Adrenal gland (tissue), 12 donors: ENCODE measurements around the gene SULT1C2. TPM values are rescaled to one million over a fixed set of nuclear protein-coding genes. Genes with fewer than 3 reads are reported as not detected.
"Not testable (repeated sequence)": the region's sequence is repeated elsewhere in the genome, so short reads cannot be mapped to it uniquely, and the experiment has no call there.

Source experiments
- DNase-seq, 7 donors: peaks; one replicate each; pipeline ENCODE4 v3.0.0-alpha.2; 2019 to 2020
- H3K27ac ChIP-seq, 5 donors: fragments of 200-600 bp; sonication (generic) in 4 of 5; 1 replicate in 3 of 5; 2 replicates in 2 of 5; pipeline versions ENCODE4 v1.5.1 to v1.8.0; 2016 to 2020; ENCODE audit warnings: mild to moderate bottlenecking in 1 of 5
- H3K27me3 ChIP-seq: fragments of 200-600 bp; 2 replicates; pipeline ENCODE4 v1.8.0; 2021
- H3K36me3 ChIP-seq, 2 donors: fragments of 200-600 bp; replicated peaks in 1 of 2; 1 replicate in 1 of 2; 2 replicates in 1 of 2; pipeline versions ENCODE4 v1.5.1 to v1.8.0; 2018 to 2022
- H3K4me1 ChIP-seq, 2 donors: fragments of 200-600 bp; replicated peaks in 1 of 2; 1 replicate in 1 of 2; 2 replicates in 1 of 2; pipeline versions ENCODE4 v1.5.1 to v1.8.0; 2018 to 2021
- H3K4me3 ChIP-seq, 4 donors: fragments of 200-600 bp; sonication (generic) in 3 of 4; one replicate each; pipeline ENCODE4 v1.5.1; 2016 to 2018
- H3K9me3 ChIP-seq, 3 donors: fragments of 200-600 bp; sonication (generic) in 1 of 3; replicated peaks in 1 of 3; 1 replicate in 2 of 3; 2 replicates in 1 of 3; pipeline versions ENCODE4 v1.5.1 to v1.8.0; 2016 to 2021
- CTCF ChIP-seq, 6 experiments: fragments of 450-650 bp in 4 of 6; fragments of 200-600 bp in 2 of 6; sonication (generic) in 1 of 6; IDR thresholded peaks; 1 replicate in 5 of 6; 2 replicates in 1 of 6; pipeline versions ENCODE4 v1.5.1 to v1.8.0; 2016 to 2021; ENCODE audit warnings: antibody characterized with exemption in 6 of 6, mild to moderate bottlenecking in 2 of 6, moderate library complexity in 1 of 6
- POLR2A ChIP-seq, 2 donors: fragments of 450-650 bp; IDR thresholded peaks; one replicate each; pipeline ENCODE4 v1.6.1; 2017; ENCODE audit warnings: antibody characterized with exemption in 2 of 2, mild to moderate bottlenecking in 2 of 2, moderate library complexity in 1 of 2
- WGBS, 4 donors: extraction: QIAGEN DNeasy Blood & Tissue Kit in 2 of 4; methylation state at CpG; one replicate each; pipeline versions ENCODE4 v1.1.5 to v1.1.7; 2013 to 2017; 5-methylcytosine and 5-hydroxymethylcytosine counted together
- intact Hi-C, 2 donors: fragments of 100-400 bp; cut with DNase I; formaldehyde crosslinking; loops; one replicate each; pipeline versions ENCODE4 v1.14.1 to v1.15.0; 2022 to 2023
- polyA plus RNA-seq, 3 donors: library from polyadenylated mRNA; stranded (reverse); fragments of 200-250 nt in 2 of 3; fragments of 350-450 nt in 1 of 3; fragmentation: Illumina TruSeq in 1 of 3; extraction: RNeasy Lipid Tissue Mini Kit (QIAGEN cat#74804) in 1 of 3; gene quantifications; one replicate each; pipeline ENCODE4 v1.2.3, GENCODE V29; 2013 to 2014
- total RNA-seq, 9 donors: library from RNA; depleted of rRNA in 4 of 9; stranded (reverse); fragments of >200 nt in 4 of 9; fragments of 120-200 nt in 1 of 9; fragmentation: NEBNext Ultra II Directional in 1 of 9; extraction: Animal tissue kit (Norgen Biotek cat#: 25700) in 1 of 9; gene quantifications; one replicate each; pipeline versions ENCODE4 v1.1.0 to v1.2.4, GENCODE V29; 2013 to 2023
- donor health status: healthy with polysubstance abuse.
- donor health status: Bipolar disorder and iron deficiency.
- donor health status: DM: yes; HTN: yes; CAD: no.
- donor health status: DM: no; HTN: no; CAD: no.
- donor health status: DM: no; HTN: no; CAD: no.
- donor health status: DM: yes; HTN: yes; CAD: no.

The SULT1C2 gene
- total and polyA plus RNA-seq, 12 donors = 0.10 to 1.5 (median 0.35) TPM; not detected in 8

- intact Hi-C loops = loop anchor here in 1 of 2 donors (10.0 kb wide), 1 partner anchor 235 kb away; no protein-coding TSS in a partner anchor
- no peak for DNase-seq
- 74 to 83% (median 79%) methylated on average over 2 of the region's 2 CpGs for WGBS, 4 donors
- no peak overlapping the region for H3K4me3 ChIP-seq
- H3K9me3 ChIP-seq = no peaks in the 10 kb centered on the region
- H3K4me1 ChIP-seq = no peaks in the 10 kb centered on the region
- H3K27me3 ChIP-seq = no peaks in the 10 kb centered on the region
- TF ChIP-seq CTCF (IDR thresholded peaks at IDR 0.05) (no peak), POLR2A (IDR thresholded peaks at IDR 0.05) (no peak)
- H3K27ac ChIP-seq = no peak overlapping the region
- H3K36me3 ChIP-seq = no peaks in the 10 kb centered on the region
These were observed 60.9 kb downstream of the SULT1C2 start for GRCh38 chr2:108349571-108349928.

- H3K27ac ChIP-seq = no peak overlapping the region
- DNase-seq = no peak
- intact Hi-C loops = no loop called here
- H3K4me1 ChIP-seq = no peaks in the 10 kb centered on the region
- no peak for TF ChIP-seq CTCF (IDR thresholded peaks at IDR 0.05)
- TF ChIP-seq POLR2A (IDR thresholded peaks at IDR 0.05) = no peak
- no peaks in the 10 kb centered on the region for H3K36me3 ChIP-seq
- H3K27me3 ChIP-seq = no peaks in the 10 kb centered on the region
- H3K4me3 ChIP-seq = no peak overlapping the region
- H3K9me3 ChIP-seq = no peaks in the 10 kb centered on the region
These were observed 63.2 kb downstream of the SULT1C2 start for GRCh38 chr2:108351889-108352288.

- WGBS, 4 donors = 55 to 71% (median 59%) methylated on average over 5 of the region's 5 CpGs
- Histone ChIP-seq H3K4me3 (no peak overlapping the region), H3K4me1 (no peaks in the 10 kb centered on the region), H3K27me3 (no peaks in the 10 kb centered on the region), H3K27ac (no peak overlapping the region), H3K36me3 (no peaks in the 10 kb centered on the region), H3K9me3 (no peaks in the 10 kb centered on the region)
- no peak for DNase-seq
- TF ChIP-seq CTCF (IDR thresholded peaks at IDR 0.05) = no peak
- no peak for TF ChIP-seq POLR2A (IDR thresholded peaks at IDR 0.05)
- intact Hi-C loops = no loop called here
These were observed 65.4 kb downstream of the SULT1C2 start for GRCh38 chr2:108354136-108354535.

GRCh38 chr2:108355906-108356734, 67.4 kb downstream of the SULT1C2 start:
- TF ChIP-seq CTCF (IDR thresholded peaks at IDR 0.05) (no peak), POLR2A (IDR thresholded peaks at IDR 0.05) (no peak)
- 75 to 89% (median 81%) methylated on average over 2 of the region's 2 CpGs for WGBS, 4 donors
- Histone ChIP-seq H3K9me3 (no peaks in the 10 kb centered on the region), H3K27me3 (no peaks in the 10 kb centered on the region), H3K36me3 (no peaks in the 10 kb centered on the region), H3K27ac (no peak overlapping the region), H3K4me3 (no peak overlapping the region), H3K4me1 (no peaks in the 10 kb centered on the region)
- DNase-seq = no peak
- intact Hi-C loops = no loop called here

- H3K9me3 ChIP-seq, H3K36me3 ChIP-seq, H3K4me1 ChIP-seq, DNase-seq, H3K27ac ChIP-seq, H3K4me3 ChIP-seq, H3K27me3 ChIP-seq, intact Hi-C loops: not testable (repeated sequence)
- WGBS, 4 donors = 86 to 100% (median 88%) methylated on average over 1 of the region's 1 CpG
These were observed 70.6 kb downstream of the SULT1C2 start for GRCh38 chr2:108359336-108359735.
